GM12864 (cell line): ENCODE results near the gene TMEM134.
A peak's percentile ranks its signal among the peaks of the same experiment; 100 is the strongest.
"Not testable (repeated sequence)": the region's sequence is repeated elsewhere in the genome, so short reads cannot be mapped to it uniquely, and the experiment has no call there.

Source experiments
- DNase-seq: peaks from one replicate; pipeline ENCODE4 v3.0.0-alpha.2; 2011; ENCODE audit warnings: low read depth
- H3K4me3 ChIP-seq: 2 replicates; pipeline ENCODE4 v1.5.1; 2011; ENCODE audit warnings: mild to moderate bottlenecking, low read depth, low read length, control low read depth
- TF ChIP-seq, protein P1 (sequence below): IDR thresholded peaks from 2 replicates; pipeline ENCODE4 v1.5.1; 2011; ENCODE audit warnings: low read depth, mild to moderate bottlenecking, moderate library complexity, low read length, control low read depth, inconsistent platforms; ENCODE audit errors: missing control alignments

The TMEM134 gene

DNA sequence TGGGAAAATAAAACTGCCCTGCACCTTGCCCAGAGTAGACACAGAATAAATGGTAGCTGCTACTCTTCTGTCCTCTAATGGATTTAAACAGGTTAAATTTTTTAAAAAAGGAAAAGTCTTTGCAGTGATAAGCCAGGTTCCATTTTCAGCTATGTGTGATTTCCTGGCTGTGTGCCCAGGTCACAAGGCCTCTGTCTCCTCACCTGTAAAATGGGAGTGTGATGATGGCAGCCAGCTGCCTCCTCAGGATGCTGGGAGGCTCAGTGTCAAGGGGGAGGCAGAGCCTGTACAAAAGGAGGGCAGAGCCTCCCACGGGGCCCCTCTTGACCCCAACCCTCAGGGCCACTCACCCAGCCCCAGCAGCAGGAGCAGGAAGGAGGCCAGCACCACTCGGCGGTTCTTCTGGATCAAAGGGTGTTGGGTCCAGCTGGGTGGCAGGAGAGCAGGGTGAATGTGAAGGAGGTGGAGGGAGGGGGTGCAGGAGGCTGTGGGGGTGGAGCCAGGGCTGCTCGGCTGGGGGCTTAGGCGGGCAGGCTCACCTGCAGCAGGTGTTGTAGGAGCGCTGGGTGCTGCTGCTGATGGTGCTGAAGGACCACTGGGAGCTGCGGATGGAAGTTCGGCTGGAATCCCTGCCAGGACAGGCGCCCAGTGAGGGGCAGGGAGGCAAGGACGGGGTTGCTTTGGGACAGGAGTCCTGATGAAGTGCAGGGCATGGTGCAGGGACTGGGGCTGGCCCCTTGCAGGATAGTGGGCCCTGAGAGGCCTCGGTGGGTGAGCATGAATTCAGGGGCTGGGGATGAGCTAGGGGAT is 1.9 kb downstream of the TMEM134 start:
- DNase-seq: no peak
- TF ChIP-seq, protein P1, sequence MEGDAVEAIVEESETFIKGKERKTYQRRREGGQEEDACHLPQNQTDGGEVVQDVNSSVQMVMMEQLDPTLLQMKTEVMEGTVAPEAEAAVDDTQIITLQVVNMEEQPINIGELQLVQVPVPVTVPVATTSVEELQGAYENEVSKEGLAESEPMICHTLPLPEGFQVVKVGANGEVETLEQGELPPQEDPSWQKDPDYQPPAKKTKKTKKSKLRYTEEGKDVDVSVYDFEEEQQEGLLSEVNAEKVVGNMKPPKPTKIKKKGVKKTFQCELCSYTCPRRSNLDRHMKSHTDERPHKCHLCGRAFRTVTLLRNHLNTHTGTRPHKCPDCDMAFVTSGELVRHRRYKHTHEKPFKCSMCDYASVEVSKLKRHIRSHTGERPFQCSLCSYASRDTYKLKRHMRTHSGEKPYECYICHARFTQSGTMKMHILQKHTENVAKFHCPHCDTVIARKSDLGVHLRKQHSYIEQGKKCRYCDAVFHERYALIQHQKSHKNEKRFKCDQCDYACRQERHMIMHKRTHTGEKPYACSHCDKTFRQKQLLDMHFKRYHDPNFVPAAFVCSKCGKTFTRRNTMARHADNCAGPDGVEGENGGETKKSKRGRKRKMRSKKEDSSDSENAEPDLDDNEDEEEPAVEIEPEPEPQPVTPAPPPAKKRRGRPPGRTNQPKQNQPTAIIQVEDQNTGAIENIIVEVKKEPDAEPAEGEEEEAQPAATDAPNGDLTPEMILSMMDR: no peak
- no peak overlapping the region; the same call in 1 of the 2 replicates for H3K4me3 ChIP-seq

DNA sequence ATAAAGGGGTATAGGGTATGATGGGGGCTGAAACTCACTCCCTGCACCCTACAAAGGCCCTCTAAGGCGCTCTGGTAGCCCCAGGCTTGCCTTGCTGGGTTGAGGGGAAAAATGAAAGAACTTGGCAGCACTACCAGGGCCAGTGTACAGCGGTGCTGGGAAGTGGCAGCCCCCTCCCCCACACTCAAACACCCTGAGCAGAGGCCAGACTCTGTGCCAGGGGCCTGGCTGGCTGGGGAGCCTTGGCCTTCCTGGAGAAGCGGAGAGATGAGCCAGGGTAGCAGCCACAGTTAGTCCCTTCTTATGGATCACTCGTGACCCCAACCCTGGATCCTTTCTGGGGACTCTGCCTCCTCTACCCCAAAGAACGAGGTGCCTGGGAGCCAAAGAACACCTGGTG is 2.7 kb downstream of the TMEM134 start:
- no peak overlapping the region for H3K4me3 ChIP-seq
- TF ChIP-seq, protein P1: no peak
- DNase-seq: no peak

DNA sequence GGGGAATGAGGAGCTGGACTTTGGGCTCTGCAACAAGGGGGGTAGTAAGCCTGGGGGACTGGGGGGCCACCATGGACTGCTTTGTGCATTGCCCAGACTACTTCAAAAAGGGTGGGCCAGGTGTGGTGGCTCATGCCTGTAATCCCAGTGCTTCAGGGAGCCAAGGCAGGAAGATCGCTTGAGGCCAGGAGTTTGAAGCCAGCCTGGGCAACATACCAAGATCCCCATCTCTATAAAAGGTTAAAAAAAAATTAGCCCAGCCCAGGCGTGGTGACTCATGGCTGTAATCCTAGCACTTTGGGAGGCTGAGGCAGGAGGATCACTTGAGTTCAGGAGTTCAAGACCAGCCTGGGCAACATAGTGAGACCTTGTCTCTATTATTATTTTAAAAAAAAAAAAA is 3.5 kb downstream of the TMEM134 start:
- not testable (repeated sequence) for DNase-seq
- peak overlapping the region; percentile 74 for H3K4me3 ChIP-seq

DNA sequence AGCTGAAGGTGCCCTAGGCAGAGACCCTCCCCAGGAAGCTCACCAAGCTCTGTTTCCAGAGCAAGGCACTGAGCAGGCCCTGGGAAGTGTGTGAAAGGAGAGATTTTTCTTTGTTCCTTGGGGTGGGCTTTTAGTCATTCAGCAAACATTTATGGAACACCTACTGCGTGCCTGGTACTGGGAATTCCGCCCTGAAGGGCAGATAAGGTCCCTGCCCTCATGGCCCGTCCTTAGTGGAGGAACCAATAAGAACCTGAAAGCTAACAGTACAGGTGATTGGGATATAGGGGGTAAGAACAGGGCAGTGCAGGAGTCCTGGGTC is 3.9 kb downstream of the TMEM134 start:
- H3K4me3 ChIP-seq: peak overlapping the region; percentile 74
- DNase-seq: no peak
- TF ChIP-seq, protein P1: no peak

DNA sequence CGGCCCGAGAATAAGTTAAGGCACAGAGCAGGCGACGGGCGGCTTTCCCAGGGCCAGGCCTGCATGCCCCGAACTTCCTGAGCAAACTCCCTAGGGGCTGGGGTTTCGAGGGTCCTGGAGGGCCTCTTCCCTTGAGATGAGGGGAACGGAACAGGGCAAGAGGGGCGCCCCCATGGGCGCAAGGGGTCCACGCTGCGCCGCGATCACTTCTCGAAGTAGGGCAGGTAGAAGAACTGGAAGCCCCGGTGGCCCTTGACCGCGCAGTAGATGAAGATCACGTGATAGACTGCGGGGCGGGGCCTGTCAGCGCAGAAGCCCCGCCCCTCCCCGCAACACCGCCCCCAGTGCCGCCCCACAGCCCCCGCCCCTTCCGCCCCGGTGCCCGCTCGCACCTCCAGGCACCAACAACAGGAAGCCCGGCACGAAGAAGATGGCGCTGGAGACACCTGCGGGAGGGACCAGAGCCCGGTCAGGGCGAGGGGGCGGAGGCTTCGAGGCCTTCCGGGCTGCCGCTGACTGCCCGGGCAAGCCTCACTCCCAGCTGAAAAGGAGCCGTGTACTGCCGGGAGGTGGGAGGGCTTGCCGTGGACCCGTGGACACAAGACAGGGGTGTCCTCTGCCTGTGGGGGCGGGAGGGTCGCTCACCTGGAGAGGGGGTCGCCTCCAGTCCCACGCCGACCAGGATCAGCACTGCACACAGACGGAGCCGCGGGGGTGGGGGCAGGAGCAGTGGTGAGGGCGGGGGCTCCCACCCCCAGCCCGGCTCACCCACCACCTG is 4.5 kb downstream of the TMEM134 start:
- TF ChIP-seq, protein P1: no peak
- peak overlapping the region; percentile 74 for H3K4me3 ChIP-seq
- DNase-seq: no peak

DNA sequence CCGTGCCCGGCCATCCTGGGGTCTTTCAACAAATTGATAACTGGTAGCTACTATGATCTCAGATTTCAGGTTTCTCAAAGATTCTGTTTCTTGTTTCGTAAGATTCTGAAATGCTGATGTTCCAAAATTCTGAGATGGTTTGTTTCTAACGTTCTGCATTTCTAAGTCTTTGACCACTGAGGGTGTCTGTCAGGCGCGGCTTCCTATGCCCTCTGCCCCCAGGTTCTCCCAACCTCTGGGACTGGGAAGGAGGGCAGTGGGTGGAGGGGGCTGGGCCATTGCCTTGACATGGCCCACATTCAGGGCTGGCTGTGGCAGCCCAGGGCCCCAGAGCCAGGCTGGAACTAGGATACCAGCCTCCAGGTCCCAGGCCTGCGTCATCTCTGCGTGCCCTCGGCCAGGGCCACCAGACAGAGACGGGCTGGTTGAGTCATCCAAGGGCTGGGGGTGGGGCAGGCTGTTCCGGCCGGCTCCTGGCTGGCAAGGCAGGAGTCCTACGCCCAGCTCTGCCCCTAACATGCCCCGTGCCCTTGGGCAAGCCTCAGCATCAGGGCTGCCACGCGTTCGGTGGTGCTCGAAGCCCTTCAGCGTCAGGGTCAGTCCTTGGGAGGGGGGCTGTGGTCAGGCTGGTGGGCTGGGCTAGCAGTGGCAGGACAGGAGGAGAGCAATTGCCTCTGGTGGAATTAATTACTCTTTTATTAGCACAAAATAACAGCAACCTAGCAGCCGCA is 5.2 kb downstream of the TMEM134 start:
- peak overlapping the region; percentile 40; the same call in 1 of the 2 replicates for H3K4me3 ChIP-seq
- TF ChIP-seq, protein P1: no peak
- DNase-seq: no peak

DNA sequence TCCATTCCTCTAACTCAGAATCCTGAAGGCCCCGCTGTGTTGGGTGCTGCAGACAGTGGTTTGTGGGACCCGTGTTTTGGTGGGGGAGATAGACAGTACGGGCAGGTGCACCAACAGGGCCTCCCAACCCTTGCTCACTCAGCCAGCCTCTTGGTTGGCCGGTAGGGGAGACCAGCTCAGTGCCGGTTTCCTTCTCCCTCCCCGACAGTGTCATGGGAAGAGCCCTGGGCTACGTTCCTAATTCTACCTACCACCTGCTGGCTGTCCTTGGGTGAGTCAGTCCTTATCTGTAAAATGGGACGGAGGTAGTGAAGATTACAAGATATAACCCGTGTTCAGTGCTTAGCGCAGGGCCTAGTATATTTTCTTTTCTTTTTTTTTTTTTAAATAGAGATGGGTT is 5.9 kb downstream of the TMEM134 start:
- TF ChIP-seq, protein P1: no peak
- DNase-seq: no peak
- no peak overlapping the region for H3K4me3 ChIP-seq
